ENCODE results near the gene GH1.
"Not testable (repeated sequence)": the region's sequence is repeated elsewhere in the genome, so short reads cannot be mapped to it uniquely, and the experiment has no call there.

The GH1 gene

DNA sequence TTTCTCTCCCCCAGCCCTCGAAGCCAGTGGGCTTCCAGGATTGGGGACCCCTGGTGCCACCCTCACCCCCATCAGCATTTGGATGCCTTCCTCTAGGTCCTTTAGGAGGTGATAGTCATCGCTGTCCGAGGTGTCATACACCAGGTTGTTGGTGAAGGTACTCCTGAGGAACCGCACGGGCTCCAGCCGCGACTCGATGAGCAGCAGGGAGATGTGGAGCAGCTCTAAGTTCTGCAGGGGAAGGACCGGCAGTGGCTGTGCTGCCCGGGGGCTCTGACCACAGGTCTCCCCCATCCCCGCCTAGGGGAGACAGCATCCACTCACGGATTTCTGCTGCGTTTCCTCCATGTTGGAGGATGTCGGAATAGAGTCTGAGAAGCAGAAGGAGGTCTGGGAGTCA, 8.5 kb downstream of the GH1 start:
- H3K4me3 ChIP-seq (ENCODE audit: low read depth, low read length): no peak overlapping the region
- no peaks in the 10 kb centered on the region for H3K36me3 ChIP-seq (ENCODE audit: insufficient read depth, low read length)
- no peak overlapping the region for H3K27ac ChIP-seq (ENCODE audit: low read depth, low read length)
- peaks cover 13% of the 10 kb centered on the region; the same call in 1 of the 2 replicates for H3K27me3 ChIP-seq (ENCODE audit: insufficient read depth, low read length)
- H3K4me1 ChIP-seq (ENCODE audit: control insufficient read depth, insufficient read depth, low read length, unreplicated experiment): no peaks in the 10 kb centered on the region
- H3K79me2 ChIP-seq (ENCODE audit: control insufficient read depth, insufficient read depth, low read length, unreplicated experiment): no peaks in the 10 kb centered on the region
- H2AFZ ChIP-seq (ENCODE audit: low read length, unreplicated experiment): no peak overlapping the region

DNA sequence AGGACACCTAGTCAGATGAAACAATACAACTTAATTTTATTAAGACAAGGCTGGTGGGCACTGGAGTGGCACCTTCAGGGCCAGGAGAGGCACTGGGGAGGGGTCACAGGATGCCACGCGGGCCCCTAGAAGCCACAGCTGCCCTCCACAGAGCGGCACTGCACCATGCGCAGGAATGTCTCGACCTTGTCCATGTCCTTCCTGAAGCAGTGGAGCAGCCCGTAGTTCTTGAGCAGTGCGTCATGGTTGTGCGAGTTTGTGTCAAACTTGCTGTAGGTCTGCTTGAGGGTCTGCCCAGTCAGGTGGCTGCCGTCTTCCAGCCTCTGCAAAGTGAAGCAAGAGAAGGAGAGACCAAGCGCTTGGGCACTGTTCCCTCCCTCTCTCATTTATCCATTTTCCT, 9.1 kb downstream of the GH1 start:
- not testable (repeated sequence) for H3K27ac ChIP-seq (ENCODE audit: low read depth, low read length); H3K36me3 ChIP-seq (ENCODE audit: insufficient read depth, low read length); H3K79me2 ChIP-seq (ENCODE audit: control insufficient read depth, insufficient read depth, low read length, unreplicated experiment); H3K4me3 ChIP-seq (ENCODE audit: low read depth, low read length); H2AFZ ChIP-seq (ENCODE audit: low read length, unreplicated experiment); H3K4me1 ChIP-seq (ENCODE audit: control insufficient read depth, insufficient read depth, low read length, unreplicated experiment)
- peaks cover 13% of the 10 kb centered on the region; the same call in 1 of the 2 replicates for H3K27me3 ChIP-seq (ENCODE audit: insufficient read depth, low read length)

GRCh38 chr17:63907161-63907778, 11.4 kb downstream of the GH1 start:
- not testable (repeated sequence) for H3K27ac ChIP-seq (ENCODE audit: low read depth, low read length); H3K4me3 ChIP-seq (ENCODE audit: low read depth, low read length); H2AFZ ChIP-seq (ENCODE audit: low read length, unreplicated experiment); H3K79me2 ChIP-seq (ENCODE audit: control insufficient read depth, insufficient read depth, low read length, unreplicated experiment); H3K36me3 ChIP-seq (ENCODE audit: insufficient read depth, low read length); H3K4me1 ChIP-seq (ENCODE audit: control insufficient read depth, insufficient read depth, low read length, unreplicated experiment)
- H3K27me3 ChIP-seq (ENCODE audit: insufficient read depth, low read length): peaks cover 13% of the 10 kb centered on the region; the same call in 1 of the 2 replicates

GRCh38 chr17:63904796-63905195, 13.8 kb downstream of the GH1 start:
- not testable (repeated sequence) for H3K36me3 ChIP-seq (ENCODE audit: insufficient read depth, low read length); H3K79me2 ChIP-seq (ENCODE audit: control insufficient read depth, insufficient read depth, low read length, unreplicated experiment); H3K27me3 ChIP-seq (ENCODE audit: insufficient read depth, low read length); H2AFZ ChIP-seq (ENCODE audit: low read length, unreplicated experiment); H3K4me3 ChIP-seq (ENCODE audit: low read depth, low read length); H3K4me1 ChIP-seq (ENCODE audit: control insufficient read depth, insufficient read depth, low read length, unreplicated experiment); H3K27ac ChIP-seq (ENCODE audit: low read depth, low read length)

- not testable (repeated sequence) for H2AFZ ChIP-seq (ENCODE audit: low read length, unreplicated experiment); H3K27me3 ChIP-seq (ENCODE audit: insufficient read depth, low read length); H3K4me1 ChIP-seq (ENCODE audit: control insufficient read depth, insufficient read depth, low read length, unreplicated experiment); H3K79me2 ChIP-seq (ENCODE audit: control insufficient read depth, insufficient read depth, low read length, unreplicated experiment); H3K36me3 ChIP-seq (ENCODE audit: insufficient read depth, low read length); H3K4me3 ChIP-seq (ENCODE audit: low read depth, low read length); H3K27ac ChIP-seq (ENCODE audit: low read depth, low read length)
Measured at GRCh38 chr17:63903787-63904201, 14.8 kb downstream of the GH1 start.

GRCh38 chr17:63901971-63902370, 16.7 kb downstream of the GH1 start:
- not testable (repeated sequence) for H2AFZ ChIP-seq (ENCODE audit: low read length, unreplicated experiment); H3K4me1 ChIP-seq (ENCODE audit: control insufficient read depth, insufficient read depth, low read length, unreplicated experiment); H3K4me3 ChIP-seq (ENCODE audit: low read depth, low read length); H3K79me2 ChIP-seq (ENCODE audit: control insufficient read depth, insufficient read depth, low read length, unreplicated experiment); H3K36me3 ChIP-seq (ENCODE audit: insufficient read depth, low read length); H3K27me3 ChIP-seq (ENCODE audit: insufficient read depth, low read length); H3K27ac ChIP-seq (ENCODE audit: low read depth, low read length)

DNA sequence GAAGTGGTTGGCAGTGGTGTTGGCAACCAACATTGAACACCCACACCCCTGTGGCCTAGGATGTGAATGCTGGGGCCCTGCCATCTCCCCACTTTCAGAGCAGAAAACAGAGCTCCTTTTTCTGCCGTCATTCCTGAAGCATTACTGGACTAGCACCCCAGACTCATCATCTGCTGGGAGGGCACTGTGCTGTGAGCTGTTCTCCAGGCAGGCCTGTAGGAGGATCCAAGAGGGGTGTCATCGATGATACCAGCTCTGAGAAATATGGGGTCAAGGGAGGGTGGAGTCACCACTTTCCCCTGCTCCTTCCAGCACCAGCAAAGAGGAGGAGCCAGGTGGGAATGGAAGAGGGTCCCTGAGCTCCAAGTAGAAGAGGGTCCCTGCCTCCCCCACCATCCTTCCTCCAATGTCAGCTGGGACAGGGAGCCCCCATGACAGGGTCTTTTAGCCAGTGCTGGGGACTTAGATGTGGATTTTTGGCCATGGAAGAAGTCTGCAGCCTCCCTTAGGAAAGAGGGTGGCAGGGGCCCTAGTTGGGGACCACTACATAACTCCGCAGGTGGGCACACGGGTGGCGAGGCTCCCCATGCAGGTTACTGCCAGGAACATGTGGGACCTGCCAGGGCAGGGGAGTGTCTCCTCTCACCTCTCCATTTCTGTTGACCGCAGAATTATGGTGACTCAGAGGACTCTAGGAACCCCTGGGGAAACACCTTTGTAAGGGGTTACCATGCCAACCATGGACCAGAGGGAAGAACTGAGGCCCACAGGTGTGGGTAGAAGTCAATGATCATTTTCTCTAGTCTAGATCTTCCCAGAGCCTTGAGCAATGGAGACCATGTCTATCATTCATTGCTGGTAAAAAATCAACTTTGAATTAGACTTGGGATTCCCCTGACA, 19.5 kb downstream of the GH1 start:
- H2AFZ ChIP-seq (ENCODE audit: low read length, unreplicated experiment); H3K36me3 ChIP-seq (ENCODE audit: insufficient read depth, low read length); H3K27me3 ChIP-seq (ENCODE audit: insufficient read depth, low read length); H3K79me2 ChIP-seq (ENCODE audit: control insufficient read depth, insufficient read depth, low read length, unreplicated experiment); H3K4me3 ChIP-seq (ENCODE audit: low read depth, low read length); H3K27ac ChIP-seq (ENCODE audit: low read depth, low read length); H3K4me1 ChIP-seq (ENCODE audit: control insufficient read depth, insufficient read depth, low read length, unreplicated experiment): not testable (repeated sequence)

- H3K4me1 ChIP-seq (ENCODE audit: control insufficient read depth, insufficient read depth, low read length, unreplicated experiment); H3K4me3 ChIP-seq (ENCODE audit: low read depth, low read length); H3K36me3 ChIP-seq (ENCODE audit: insufficient read depth, low read length); H3K79me2 ChIP-seq (ENCODE audit: control insufficient read depth, insufficient read depth, low read length, unreplicated experiment); H3K27ac ChIP-seq (ENCODE audit: low read depth, low read length); H3K27me3 ChIP-seq (ENCODE audit: insufficient read depth, low read length); H2AFZ ChIP-seq (ENCODE audit: low read length, unreplicated experiment): not testable (repeated sequence)
Measured at GRCh38 chr17:63896524-63897354, 21.9 kb downstream of the GH1 start, which contains the start of gene CSH1. Gene CSH1, minus strand, starts transcription at chr17:63896574. Its CDS starts 63 bp downstream, at chr17:63896511.

GRCh38 chr17:63894821-63895220, 23.8 kb downstream of the GH1 start:
- H3K4me1 ChIP-seq (ENCODE audit: control insufficient read depth, insufficient read depth, low read length, unreplicated experiment); H3K27me3 ChIP-seq (ENCODE audit: insufficient read depth, low read length); H3K27ac ChIP-seq (ENCODE audit: low read depth, low read length); H3K4me3 ChIP-seq (ENCODE audit: low read depth, low read length); H3K79me2 ChIP-seq (ENCODE audit: control insufficient read depth, insufficient read depth, low read length, unreplicated experiment); H3K36me3 ChIP-seq (ENCODE audit: insufficient read depth, low read length); H2AFZ ChIP-seq (ENCODE audit: low read length, unreplicated experiment): not testable (repeated sequence)

DNA sequence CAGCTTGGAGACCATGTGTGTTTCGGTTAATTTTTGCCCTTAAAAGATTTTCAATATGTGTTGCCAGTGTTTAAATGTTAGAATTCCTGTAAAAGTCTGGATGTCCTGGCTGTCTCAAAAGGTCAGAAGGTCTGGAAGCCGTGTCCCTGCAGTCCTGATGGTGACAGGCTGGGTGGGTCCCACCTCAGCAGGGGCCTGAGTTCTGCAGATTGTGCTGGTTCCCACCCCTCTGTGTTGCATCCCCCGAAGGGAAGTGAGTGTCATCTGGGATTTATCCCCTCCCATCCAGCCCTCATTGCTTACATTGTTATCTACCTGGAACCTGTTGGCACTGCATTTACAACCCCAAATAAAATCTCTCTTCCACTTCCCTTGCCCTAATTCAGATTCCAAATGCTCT, 24.6 kb downstream of the GH1 start:
- H3K4me1 ChIP-seq (ENCODE audit: control insufficient read depth, insufficient read depth, low read length, unreplicated experiment); H3K79me2 ChIP-seq (ENCODE audit: control insufficient read depth, insufficient read depth, low read length, unreplicated experiment); H3K36me3 ChIP-seq (ENCODE audit: insufficient read depth, low read length); H3K27me3 ChIP-seq (ENCODE audit: insufficient read depth, low read length); H3K4me3 ChIP-seq (ENCODE audit: low read depth, low read length); H3K27ac ChIP-seq (ENCODE audit: low read depth, low read length); H2AFZ ChIP-seq (ENCODE audit: low read length, unreplicated experiment): not testable (repeated sequence)

Data from ACC112 (cell line).